ENCODE results near the gene MUC15. TPM values are rescaled to one million over a fixed set of nuclear protein-coding genes. Genes with fewer than 3 reads are reported as not detected.
"Not testable (repeated sequence)": the region's sequence is repeated elsewhere in the genome, so short reads cannot be mapped to it uniquely, and the experiment has no call there.

Gene MUC15
- total and polyA plus RNA-seq, 2 donors (not counting 1 experiment from before 2014, with no cell fraction given), result not detected

DNA sequence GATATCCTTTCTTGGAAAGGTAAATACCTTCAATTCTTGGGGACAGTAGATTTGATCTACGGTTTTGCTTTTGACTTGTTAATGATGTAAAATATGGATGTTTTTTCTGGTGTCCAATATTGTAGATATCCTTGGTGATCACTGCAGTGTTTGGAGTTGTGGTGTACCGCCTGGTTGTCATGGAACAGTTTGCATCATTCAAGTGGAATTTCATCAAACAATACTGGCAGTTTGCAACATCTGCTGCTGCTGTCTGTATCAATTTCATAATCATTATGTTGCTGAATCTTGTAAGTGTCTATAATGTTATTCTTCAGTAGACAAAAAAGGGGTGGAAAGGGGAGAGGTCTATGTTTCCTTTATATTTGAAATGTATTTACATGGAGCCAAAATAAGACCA lies 27.4 kb upstream of the MUC15 start:
- H2AFZ ChIP-seq (ENCODE audit: insufficient read depth, low read depth, low read length, poor library complexity, severe bottlenecking), result no peak overlapping the region
- TF ChIP-seq, protein P1, sequence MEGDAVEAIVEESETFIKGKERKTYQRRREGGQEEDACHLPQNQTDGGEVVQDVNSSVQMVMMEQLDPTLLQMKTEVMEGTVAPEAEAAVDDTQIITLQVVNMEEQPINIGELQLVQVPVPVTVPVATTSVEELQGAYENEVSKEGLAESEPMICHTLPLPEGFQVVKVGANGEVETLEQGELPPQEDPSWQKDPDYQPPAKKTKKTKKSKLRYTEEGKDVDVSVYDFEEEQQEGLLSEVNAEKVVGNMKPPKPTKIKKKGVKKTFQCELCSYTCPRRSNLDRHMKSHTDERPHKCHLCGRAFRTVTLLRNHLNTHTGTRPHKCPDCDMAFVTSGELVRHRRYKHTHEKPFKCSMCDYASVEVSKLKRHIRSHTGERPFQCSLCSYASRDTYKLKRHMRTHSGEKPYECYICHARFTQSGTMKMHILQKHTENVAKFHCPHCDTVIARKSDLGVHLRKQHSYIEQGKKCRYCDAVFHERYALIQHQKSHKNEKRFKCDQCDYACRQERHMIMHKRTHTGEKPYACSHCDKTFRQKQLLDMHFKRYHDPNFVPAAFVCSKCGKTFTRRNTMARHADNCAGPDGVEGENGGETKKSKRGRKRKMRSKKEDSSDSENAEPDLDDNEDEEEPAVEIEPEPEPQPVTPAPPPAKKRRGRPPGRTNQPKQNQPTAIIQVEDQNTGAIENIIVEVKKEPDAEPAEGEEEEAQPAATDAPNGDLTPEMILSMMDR (IDR thresholded peaks at IDR 0.05), result no peak
- TF ChIP-seq EZH2 (IDR thresholded peaks at IDR 0.05; ENCODE audit: borderline replicate concordance, insufficient read depth, low read depth, low read length, poor library complexity, severe bottlenecking), result no peak
- no peak overlapping the region for H3K4me3 ChIP-seq (ENCODE audit: control extremely low read depth in 1 of 5, extremely low read depth in 1 of 5, insufficient read depth in 1 of 5, low read depth in 2 of 5, low read length in 4 of 5)
- ATAC-seq (ENCODE audit: low read depth), result no peak
- no peak for DNase-seq
- no peak overlapping the region for H3K27ac Mint-ChIP-seq
- H3K9me3 Mint-ChIP-seq (ENCODE audit: insufficient read depth), result peaks cover 4% of the 10 kb centered on the region
- ChIA-PET CTCF (no interaction called here), POLR2A (no interaction called here)
- no peak overlapping the region for H3K4me3 Mint-ChIP-seq
- no peaks in the 10 kb centered on the region for H3K4me1 Mint-ChIP-seq
- WGBS (ENCODE audit: insufficient coverage), result 83% methylated on average over 1 of the region's 2 CpGs
- H3K9ac ChIP-seq (ENCODE audit: low read length), result no peak overlapping the region
- intact Hi-C loops (cut with micrococcal nuclease), result no loop called here
- H3K4me1 ChIP-seq (ENCODE audit: control insufficient read depth in 2 of 2, insufficient read depth in 2 of 2, low read length in 2 of 2), result no peaks in the 10 kb centered on the region
- H3K79me2 ChIP-seq (ENCODE audit: control insufficient read depth, insufficient read depth, low read length), result no peaks in the 10 kb centered on the region
- no peaks in the 10 kb centered on the region for H3K36me3 ChIP-seq (replicated peaks in 1 of 2; ENCODE audit: control extremely low read depth in 1 of 2, control insufficient read depth in 1 of 2, extremely low read depth in 1 of 2, insufficient read depth in 2 of 2, low read length in 1 of 2)
- H3K27me3 Mint-ChIP-seq, result no peaks in the 10 kb centered on the region
- no peaks in the 10 kb centered on the region for H4K20me1 ChIP-seq (ENCODE audit: control insufficient read depth, insufficient read depth, low read length, poor library complexity, severe bottlenecking)
- H3K9me3 ChIP-seq (ENCODE audit: control extremely low read depth in 1 of 3, control insufficient read depth in 2 of 3, insufficient read depth in 1 of 3, low read length in 2 of 3), result peaks cover 0 to 5% (median 0%) of the 10 kb centered on the region in 3 donors
- no peak overlapping the region for H3K4me2 ChIP-seq (replicated peaks; ENCODE audit: low read depth, low read length, poor library complexity, severe bottlenecking)
- no peak overlapping the region for H3K27ac ChIP-seq (ENCODE audit: low read length in 2 of 2)
- no peaks in the 10 kb centered on the region for H3K27me3 ChIP-seq (replicated peaks in 1 of 4; ENCODE audit: control extremely low read depth in 1 of 4, control insufficient read depth in 3 of 4, insufficient read depth in 4 of 4, low read length in 3 of 4)

DNA sequence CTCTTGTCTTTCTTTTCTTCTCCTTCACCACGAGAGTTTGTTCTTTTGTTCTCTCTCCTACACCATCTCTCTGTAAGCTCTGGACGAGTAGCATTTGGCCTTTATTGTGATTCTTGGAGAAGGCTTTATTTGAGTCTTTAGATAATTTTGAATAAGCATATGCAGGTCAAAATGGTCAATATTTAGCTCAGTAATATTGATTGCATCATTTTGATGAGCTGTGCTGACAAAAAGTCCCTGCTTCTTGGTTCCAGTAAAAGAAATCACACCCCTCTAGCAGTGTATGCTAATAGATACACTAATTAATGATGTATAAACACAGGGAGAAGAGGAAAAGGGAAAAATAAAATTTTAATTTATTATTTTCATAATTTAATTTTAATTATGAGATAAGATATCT lies 25.8 kb upstream of the MUC15 start:
- CTCF ChIA-PET, result no interaction called here
- Histone ChIP-seq H3K9me3 (ENCODE audit: control extremely low read depth in 1 of 3, control insufficient read depth in 2 of 3, insufficient read depth in 1 of 3, low read length in 2 of 3) (peaks cover 0 to 5% (median 0%) of the 10 kb centered on the region in 3 donors), H3K27me3 (replicated peaks in 1 of 4; ENCODE audit: control extremely low read depth in 1 of 4, control insufficient read depth in 3 of 4, insufficient read depth in 4 of 4, low read length in 3 of 4) (no peaks in the 10 kb centered on the region), H3K9ac (ENCODE audit: low read length) (no peak overlapping the region), H3K27ac (ENCODE audit: low read length in 2 of 2) (no peak overlapping the region), H3K4me2 (replicated peaks; ENCODE audit: low read depth, low read length, poor library complexity, severe bottlenecking) (no peak overlapping the region), H3K4me3 (ENCODE audit: control extremely low read depth in 1 of 5, extremely low read depth in 1 of 5, insufficient read depth in 1 of 5, low read depth in 2 of 5, low read length in 4 of 5) (no peak overlapping the region), H3K79me2 (ENCODE audit: control insufficient read depth, insufficient read depth, low read length) (no peaks in the 10 kb centered on the region), H3K4me1 (ENCODE audit: control insufficient read depth in 2 of 2, insufficient read depth in 2 of 2, low read length in 2 of 2) (no peaks in the 10 kb centered on the region), H2AFZ (ENCODE audit: insufficient read depth, low read depth, low read length, poor library complexity, severe bottlenecking) (no peak overlapping the region), H4K20me1 (ENCODE audit: control insufficient read depth, insufficient read depth, low read length, poor library complexity, severe bottlenecking) (no peaks in the 10 kb centered on the region), H3K36me3 (replicated peaks in 1 of 2; ENCODE audit: control extremely low read depth in 1 of 2, control insufficient read depth in 1 of 2, extremely low read depth in 1 of 2, insufficient read depth in 2 of 2, low read length in 1 of 2) (no peaks in the 10 kb centered on the region)
- Mint-ChIP-seq H3K4me3 (no peak overlapping the region), H3K27me3 (no peaks in the 10 kb centered on the region), H3K9me3 (ENCODE audit: insufficient read depth) (no peaks in the 10 kb centered on the region), H3K4me1 (no peaks in the 10 kb centered on the region), H3K27ac (no peak overlapping the region)
- ATAC-seq (ENCODE audit: low read depth), result no peak
- POLR2A ChIA-PET, result no interaction called here
- WGBS (ENCODE audit: insufficient coverage), result no CpG with 5 or more reads among the region's 2 CpGs
- no peak for TF ChIP-seq EZH2 (IDR thresholded peaks at IDR 0.05; ENCODE audit: borderline replicate concordance, insufficient read depth, low read depth, low read length, poor library complexity, severe bottlenecking)
- intact Hi-C loops (cut with micrococcal nuclease), result no loop called here
- no peak for DNase-seq

DNA sequence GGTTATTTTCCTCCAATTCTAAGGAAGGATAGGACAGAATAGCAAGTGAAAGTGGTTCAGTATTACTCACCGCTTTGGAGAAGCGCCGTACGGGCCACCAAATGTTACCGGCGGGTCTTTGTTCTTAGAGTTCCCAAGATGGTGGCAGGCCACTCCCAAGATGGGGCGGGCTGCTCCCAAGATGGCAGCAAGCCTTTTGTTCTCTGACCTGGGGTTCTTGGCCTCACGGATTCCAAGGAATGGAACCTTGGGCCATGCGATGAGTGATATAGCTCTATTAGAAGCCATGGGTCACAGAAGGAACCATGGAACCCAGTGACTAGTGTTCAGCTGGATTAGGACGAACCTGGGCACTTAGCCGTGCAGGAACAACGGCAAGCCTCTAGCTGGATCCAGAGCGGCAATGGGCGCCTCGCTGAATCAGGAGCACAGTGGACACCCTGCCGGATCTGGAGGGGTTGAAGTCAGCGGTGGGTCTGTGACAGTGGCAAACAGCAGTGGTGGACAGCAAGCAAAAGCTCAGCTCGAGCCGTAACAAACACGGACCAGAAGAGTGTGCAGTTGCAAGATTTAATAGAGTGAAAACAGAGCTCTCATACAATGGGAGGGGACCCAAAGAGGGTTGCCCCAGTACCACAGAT lies 25.1 kb upstream of the MUC15 start:
- H3K9me3 Mint-ChIP-seq (ENCODE audit: insufficient read depth); H4K20me1 ChIP-seq (ENCODE audit: control insufficient read depth, insufficient read depth, low read length, poor library complexity, severe bottlenecking); H3K79me2 ChIP-seq (ENCODE audit: control insufficient read depth, insufficient read depth, low read length); intact Hi-C loops (cut with micrococcal nuclease); POLR2A ChIA-PET; H3K27ac Mint-ChIP-seq; H3K4me3 Mint-ChIP-seq; H3K36me3 ChIP-seq (replicated peaks in 1 of 2; ENCODE audit: control extremely low read depth in 1 of 2, control insufficient read depth in 1 of 2, extremely low read depth in 1 of 2, insufficient read depth in 2 of 2, low read length in 1 of 2); H3K27me3 ChIP-seq (replicated peaks in 1 of 4; ENCODE audit: control extremely low read depth in 1 of 4, control insufficient read depth in 3 of 4, insufficient read depth in 4 of 4, low read length in 3 of 4); CTCF ChIA-PET; DNase-seq; H3K27me3 Mint-ChIP-seq; ATAC-seq (ENCODE audit: low read depth); H3K27ac ChIP-seq (ENCODE audit: low read length in 2 of 2); H3K9me3 ChIP-seq (ENCODE audit: control extremely low read depth in 1 of 3, control insufficient read depth in 2 of 3, insufficient read depth in 1 of 3, low read length in 2 of 3); H3K9ac ChIP-seq (ENCODE audit: low read length); H3K4me1 Mint-ChIP-seq; H3K4me3 ChIP-seq (ENCODE audit: control extremely low read depth in 1 of 5, extremely low read depth in 1 of 5, insufficient read depth in 1 of 5, low read depth in 2 of 5, low read length in 4 of 5); H3K4me2 ChIP-seq (replicated peaks; ENCODE audit: low read depth, low read length, poor library complexity, severe bottlenecking); H3K4me1 ChIP-seq (ENCODE audit: control insufficient read depth in 2 of 2, insufficient read depth in 2 of 2, low read length in 2 of 2); H2AFZ ChIP-seq (ENCODE audit: insufficient read depth, low read depth, low read length, poor library complexity, severe bottlenecking): not testable (repeated sequence)
- 97% methylated on average over 17 of the region's 20 CpGs for WGBS (ENCODE audit: insufficient coverage)

All from B cell (primary cell).